HG03097 (cell line): ENCODE results near the gene RFX6.
"Not testable (repeated sequence)": the region's sequence is repeated elsewhere in the genome, so short reads cannot be mapped to it uniquely, and the experiment has no call there.

Experiments used
- ATAC-seq: cut with Tn5 transposase; IDR thresholded peaks from one replicate; pipeline ENCODE4 v1.9.1; 2021; ENCODE audit not compliant: unreplicated experiment, low FRiP score

Gene RFX6

DNA sequence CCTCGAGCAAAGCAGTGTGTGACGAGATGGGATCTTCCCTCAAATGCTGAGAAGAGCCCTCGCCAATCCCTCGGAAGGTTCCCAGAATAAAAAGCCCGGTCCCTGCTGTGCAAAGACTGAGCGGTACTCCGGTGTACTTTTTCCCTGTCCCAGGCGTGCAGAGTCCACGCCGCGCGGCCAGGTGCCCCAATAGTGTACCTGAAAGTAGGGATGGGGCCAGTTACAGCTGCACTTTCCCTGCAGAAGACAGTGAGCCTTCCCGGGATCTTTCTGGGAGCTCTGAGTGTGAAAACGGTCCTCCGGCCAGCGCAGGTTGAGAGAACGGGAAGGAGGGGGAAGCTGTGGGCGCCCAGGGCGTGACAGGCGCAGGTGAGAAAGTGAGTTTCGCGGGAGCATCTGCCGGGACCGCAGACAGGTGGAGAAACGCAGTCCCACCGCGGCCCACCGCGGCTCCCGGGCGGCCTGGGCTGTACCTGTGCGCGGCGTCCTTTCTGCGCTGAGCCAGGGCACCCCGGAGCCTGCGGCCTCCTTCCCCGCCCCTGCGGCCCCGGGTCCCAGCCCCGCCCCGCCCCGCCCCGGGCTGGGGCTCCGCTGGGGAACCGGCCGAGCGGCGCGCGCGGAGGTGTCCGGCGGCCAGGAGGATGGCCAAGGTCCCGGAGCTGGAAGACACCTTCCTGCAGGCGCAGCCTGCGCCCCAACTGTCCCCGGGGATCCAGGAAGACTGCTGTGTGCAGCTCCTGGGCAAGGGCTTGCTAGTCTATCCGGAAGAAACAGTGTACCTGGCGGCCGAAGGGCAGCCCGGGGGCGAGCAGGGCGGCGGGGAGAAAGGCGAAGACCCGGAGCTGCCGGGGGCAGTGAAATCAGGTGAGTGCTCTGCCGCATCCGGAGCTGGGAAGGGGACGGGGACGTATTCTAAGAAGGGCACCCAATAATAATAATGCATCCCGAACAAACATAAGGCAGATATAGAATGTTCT is at the start of gene RFX6:
Gene RFX6, plus strand, starts transcription at position 608 of the 977 bp plus-strand sequence. Its CDS starts 34 bp downstream, at position 642.
- no peak for ATAC-seq

- ATAC-seq: no peak
Observed at GRCh38 chr6:116827561-116828240, 49.3 kb upstream of the RFX6 start.

- ATAC-seq: no peak
Observed at GRCh38 chr6:116828983-116829382, 48.1 kb upstream of the RFX6 start, which contains the start of gene GPRC6A. GPRC6A (minus strand) TSS chr6:116829083; CDS start chr6:116829013, 70 bp downstream.

DNA sequence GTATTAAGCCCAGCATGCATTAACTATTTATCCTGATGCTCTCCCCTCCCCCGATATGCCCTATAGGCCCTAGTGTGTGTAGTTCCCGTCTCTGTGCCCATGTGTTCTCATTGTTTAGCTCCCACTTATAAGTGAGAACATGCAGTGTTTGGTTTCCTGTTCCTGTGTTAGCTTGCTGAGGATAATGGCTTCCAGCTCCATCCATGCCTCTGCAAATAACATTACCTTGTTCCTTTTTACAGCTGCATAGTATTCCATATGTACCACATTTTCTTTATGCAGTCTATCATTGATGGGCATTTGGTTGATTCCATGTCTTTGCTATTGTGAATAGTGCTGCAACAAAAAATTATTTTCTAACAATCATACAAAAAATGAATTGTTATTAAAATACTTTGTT is 42.5 kb upstream of the RFX6 start:
- not testable (repeated sequence) for ATAC-seq

DNA sequence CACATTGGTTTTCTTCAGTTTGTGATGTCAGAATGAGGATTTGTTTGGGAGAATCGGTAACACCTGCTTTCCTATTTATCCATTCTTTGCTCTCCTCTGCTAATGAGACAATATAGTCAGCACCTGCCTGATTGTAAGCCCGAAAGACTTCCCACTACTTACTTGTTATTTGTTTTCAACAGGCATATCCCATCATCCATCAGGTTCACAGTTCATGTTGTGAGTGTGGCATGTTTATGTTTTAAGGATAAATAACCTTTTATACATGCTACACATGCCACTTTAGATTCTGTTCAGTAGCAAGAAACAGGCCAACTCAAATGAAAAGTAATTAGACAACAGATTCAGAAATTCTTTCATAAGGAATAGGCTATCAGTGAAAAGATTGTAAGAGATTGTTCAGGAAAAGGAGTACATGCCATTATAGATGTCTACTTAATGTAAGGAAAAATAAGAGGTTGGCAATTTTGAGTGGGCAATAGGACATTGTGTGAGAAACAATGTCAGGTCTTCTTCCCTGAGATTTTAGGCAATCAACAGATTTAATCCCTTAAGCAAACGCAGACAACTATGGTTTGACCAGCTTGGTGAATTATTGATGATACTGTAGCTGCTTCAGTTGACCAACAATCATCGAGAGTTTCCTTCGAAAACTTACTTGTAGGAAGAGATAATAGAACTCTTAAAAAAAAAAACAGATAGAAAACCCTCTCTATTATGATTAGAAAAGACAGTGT is 40.3 kb upstream of the RFX6 start:
- no peak for ATAC-seq

DNA sequence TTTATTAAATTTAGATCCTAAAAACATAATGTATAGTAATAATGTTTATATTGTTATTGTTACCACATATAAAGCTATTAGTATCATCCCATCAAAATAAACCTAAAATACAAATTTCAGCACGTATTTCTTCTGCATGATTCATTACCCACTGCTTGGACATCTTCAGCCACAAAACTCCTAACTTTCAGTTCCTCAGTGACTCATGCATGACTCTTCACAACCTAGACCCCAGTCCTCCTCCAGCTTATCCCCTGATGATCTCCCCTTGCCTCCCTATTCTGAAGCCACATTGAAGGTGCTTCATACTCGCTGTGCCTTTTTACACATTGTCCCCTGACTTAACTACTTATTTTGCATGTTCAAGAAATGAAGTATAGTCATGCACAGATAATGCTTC is 37.0 kb upstream of the RFX6 start:
- no peak for ATAC-seq

DNA sequence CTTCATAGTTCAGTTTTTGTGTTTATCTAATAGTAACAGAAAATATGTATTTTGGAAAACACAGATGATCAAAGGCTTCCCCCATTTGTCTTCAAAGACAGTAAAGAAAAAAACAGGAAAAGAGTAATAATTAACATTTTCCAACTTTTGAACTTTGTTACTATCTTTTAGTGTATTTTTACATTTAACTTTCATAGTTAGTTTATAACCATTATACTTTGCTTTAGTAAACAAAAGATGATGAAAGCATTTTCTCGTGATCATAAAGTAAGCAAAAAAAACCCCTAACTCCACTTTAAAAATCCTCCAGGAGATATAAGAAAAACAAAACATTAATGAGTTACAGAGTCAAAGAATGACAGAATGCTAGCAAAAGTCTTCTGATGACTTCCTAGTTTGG is 34.6 kb upstream of the RFX6 start:
- no peak for ATAC-seq

DNA sequence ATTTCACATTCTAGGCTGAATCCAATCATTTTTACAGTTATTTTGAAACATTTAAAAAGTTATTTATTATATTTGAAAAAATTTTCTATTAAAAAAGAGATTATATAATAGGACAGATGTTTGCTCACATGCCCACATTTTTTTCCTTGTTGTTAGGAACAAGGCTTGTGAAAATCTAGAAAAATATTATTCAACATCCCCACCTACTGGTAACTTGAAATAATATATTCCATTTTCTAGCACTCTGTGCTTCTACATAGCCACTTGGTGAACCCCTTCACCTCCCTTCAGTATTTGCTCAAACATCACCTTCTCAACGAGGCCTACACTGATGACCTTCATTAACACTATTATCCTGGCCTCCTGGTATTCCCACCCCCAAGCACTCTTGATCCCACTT is 29.8 kb upstream of the RFX6 start:
- ATAC-seq: no peak

DNA sequence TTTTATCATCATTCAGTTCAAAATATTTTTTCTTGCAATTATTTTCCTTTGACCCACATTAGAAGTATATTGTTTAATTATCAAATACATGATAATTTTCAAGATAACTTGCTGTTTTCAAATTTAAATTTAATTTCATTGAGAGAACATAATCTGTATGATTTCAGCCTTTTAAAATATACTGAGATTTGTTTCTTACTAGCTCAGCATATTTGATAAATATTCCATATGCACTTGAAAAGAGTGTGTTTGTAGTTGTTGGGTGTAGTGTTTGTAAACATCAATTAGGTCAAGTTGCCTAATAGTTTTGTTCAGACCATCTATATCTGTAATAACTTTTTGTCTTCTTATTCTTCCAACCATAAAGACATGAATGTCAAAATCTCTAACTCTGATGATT is 19.0 kb upstream of the RFX6 start:
- no peak for ATAC-seq

DNA sequence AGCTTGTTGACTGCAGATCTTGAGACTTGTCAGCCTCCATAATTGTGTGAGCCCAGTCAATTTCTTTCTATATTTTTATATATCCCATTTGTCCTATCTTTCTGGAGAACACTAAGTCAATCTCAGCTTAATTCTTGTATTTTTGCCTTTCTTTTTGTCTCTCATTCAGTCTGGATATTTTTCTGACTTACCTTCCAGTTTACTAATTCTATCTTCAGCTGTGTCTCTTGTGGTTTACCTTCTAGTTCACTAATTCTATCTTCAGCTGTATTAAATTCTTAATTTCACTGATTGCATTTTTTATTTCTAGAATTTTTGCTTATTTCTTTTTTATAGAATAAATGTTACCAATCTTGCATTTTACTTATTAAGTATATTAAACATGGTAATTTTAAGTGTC is 17.8 kb upstream of the RFX6 start:
- ATAC-seq: no peak

- ATAC-seq: peak; percentile 65
Observed at GRCh38 chr6:116866281-116866871, 10.7 kb upstream of the RFX6 start.

- no peak for ATAC-seq
Observed at GRCh38 chr6:116872771-116873170, 4.3 kb upstream of the RFX6 start.

GRCh38 chr6:116876107-116876506 is 935 bp upstream of the RFX6 start:
- no peak for ATAC-seq

DNA sequence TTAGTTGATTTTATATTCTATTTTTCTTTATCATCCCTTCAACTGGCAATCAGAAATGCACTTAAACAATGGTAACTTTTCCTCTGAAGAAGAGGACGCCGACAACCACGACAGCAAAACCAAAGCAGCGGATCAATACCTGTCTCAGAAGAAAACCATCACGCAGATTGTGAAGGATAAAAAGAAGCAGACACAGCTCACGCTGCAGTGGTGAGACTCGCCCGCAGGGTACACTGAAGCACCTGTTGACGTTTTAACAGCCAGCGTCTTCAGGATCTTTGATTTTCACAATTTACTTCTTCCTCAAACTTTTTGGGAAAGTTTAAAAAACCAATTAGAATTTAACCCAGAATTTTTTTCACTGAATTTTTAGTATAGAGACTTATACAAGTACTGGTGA is 701 bp downstream of the RFX6 start:
- ATAC-seq: no peak

DNA sequence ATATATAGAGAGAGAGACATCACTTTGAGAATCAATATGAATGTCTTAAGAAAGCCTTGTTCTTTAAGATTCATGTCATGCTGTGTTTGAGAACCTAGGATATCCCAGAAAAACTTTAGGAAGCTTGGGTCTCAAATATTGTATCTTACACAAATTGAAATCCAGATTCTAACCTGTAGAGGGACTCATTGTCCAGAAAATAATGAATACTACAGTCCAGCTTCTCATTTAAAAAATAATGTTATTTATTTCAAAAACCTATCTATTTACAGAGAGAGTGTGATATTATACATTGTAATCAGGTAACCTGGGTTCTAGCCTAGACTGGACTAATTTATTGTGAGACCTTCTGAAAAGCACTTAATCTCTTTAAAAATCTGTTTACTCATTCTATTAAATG is 4.2 kb downstream of the RFX6 start:
- ATAC-seq: no peak

DNA sequence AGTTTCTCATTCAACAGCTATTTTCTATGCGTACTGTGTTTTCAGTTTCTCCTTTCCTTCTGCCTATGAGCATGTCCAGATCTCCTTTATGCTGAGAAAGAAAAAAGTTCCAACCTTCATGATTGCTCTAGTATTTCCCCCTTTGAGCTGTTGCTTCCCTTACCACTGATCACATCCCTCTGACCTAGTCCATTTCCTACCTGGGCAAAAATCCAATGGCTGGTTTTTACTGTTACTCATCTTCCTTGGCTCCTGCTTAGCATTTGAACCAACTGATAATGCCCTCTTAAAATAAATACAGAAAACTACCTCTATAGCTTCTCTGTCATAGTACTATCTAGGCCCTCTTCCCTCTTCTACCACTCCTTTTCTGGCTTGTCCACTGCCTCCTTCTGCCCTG is 6.0 kb downstream of the RFX6 start:
- ATAC-seq: no peak

DNA sequence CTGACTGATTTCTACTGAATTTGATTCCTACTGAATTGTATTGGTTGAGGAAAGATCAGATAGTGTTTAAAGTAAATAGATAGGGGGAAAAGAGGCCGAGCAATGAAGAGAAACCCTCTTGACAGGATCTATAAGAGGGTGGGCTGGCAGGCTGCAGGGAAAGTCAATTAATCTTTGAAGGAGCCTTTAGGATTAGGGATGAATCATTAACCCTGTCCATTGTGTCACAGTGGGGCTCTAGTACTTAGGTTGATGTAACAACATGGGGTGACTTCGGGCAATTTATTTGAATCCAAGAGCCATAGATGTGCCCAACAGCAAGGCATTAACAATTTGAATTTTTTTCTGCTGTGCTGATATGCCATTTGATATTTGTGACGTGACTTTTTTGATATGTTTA is 7.5 kb downstream of the RFX6 start:
- ATAC-seq: no peak

- no peak for ATAC-seq
Observed at GRCh38 chr6:116887168-116887567, 10.1 kb downstream of the RFX6 start.

DNA sequence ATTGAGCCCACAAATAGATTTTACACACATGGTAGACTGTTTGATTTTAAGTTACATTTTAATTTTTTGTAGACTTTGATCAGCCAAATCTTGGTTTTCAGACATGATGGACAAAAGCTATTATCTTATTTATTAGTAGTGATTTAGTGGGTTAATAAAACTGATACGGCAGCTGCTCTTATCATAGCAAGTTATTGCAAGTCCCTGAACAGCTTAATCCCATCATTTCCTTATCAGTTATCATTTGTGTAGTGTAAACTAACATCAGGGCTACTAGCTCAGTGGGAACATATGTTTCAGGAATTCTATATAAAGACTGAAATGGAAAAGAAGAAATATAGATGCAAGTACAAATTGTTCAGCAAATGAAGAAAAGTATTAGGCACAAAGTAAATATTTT is 10.9 kb downstream of the RFX6 start:
- no peak for ATAC-seq

- no peak for ATAC-seq
Observed at GRCh38 chr6:116888732-116889360, 11.8 kb downstream of the RFX6 start.
